DMS 273 (cell line): ENCODE results near the gene NOLC1.

Experiments
- DNase-seq: peaks from one replicate; lab custom pipeline; 2025; ENCODE audit not compliant: unreplicated experiment; lab: John Stamatoyannopoulos, UW

Gene NOLC1

DNA sequence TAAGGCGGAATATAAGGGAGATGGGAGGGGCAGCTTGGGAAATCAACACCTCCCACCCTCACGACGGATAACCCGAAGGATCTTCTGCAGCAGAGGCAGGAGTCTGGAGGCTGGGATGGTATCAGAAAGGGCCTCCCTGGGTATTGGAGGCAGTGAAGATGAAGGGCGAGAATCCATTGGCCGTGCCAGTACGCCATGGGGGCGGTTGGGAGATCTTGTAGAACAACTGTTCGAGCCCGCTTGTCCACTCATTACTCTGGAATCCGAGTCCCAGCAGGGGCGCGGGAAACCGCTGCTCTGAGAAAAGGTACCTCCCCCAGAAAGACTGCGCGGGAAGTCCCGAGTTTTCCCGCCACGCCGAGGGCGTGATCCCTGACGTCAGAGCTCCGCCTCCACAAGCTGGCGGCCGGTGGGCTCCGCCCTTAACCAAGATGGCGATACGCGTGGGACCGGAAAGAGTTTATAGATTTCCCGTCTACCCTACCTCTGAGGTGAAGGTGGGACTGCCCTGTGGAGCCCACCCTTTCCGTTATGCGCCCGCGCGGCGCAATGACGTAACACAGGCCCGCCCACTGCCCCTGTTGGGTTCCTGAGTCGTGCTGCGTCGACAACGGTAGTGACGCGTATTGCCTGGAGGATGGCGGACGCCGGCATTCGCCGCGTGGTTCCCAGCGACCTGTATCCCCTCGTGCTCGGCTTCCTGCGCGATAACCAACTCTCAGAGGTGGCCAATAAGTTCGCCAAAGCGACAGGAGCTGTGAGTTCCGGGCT, at the start of gene NOLC1:
TSS of gene NOLC1 (plus strand) at position 616 of the 771 bp plus-strand sequence. CDS start at position 638, 22 bp downstream.
- peak; percentile 98 for DNase-seq

DNA sequence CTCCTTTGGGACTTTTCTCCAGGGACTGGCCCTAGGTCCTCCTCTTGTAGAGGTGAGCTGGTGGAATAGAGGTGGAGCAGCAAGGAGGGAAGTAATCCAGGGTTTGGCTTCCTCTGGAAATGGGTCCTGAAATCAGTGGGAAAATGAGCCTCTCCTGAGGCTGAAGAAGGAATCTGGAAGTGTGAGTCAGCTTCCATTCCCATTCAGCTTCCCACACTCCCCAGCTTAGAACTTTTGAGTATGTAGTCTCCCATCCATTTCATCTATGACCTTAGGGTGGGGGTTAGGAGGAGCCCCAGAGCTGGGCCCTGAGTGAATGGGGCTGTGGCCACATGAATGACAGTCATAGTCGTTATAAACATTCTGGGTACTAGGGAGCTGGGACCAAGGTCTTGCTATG, 49.8 kb upstream of the NOLC1 start:
- DNase-seq, result no peak

DNA sequence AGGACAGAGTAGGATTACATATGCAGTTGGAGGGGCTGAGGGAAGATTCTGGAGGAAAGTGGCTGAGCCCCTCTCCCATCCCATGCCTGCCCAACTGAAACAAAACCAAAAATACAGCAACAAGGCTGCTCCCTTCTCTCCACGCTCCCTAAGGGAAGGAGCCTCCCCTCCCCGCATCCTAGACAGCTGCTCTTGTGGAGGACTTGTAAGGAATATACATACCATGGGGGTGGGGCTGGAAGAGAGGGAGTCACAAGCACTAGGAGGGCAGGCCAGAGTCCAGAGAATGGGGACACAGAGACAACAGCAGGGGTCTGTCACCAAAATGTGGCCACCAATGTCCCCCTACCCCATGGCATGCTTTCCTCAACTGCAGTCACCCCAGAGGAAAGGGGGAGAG, 45.2 kb upstream of the NOLC1 start:
- DNase-seq, result peak; percentile 17

DNA sequence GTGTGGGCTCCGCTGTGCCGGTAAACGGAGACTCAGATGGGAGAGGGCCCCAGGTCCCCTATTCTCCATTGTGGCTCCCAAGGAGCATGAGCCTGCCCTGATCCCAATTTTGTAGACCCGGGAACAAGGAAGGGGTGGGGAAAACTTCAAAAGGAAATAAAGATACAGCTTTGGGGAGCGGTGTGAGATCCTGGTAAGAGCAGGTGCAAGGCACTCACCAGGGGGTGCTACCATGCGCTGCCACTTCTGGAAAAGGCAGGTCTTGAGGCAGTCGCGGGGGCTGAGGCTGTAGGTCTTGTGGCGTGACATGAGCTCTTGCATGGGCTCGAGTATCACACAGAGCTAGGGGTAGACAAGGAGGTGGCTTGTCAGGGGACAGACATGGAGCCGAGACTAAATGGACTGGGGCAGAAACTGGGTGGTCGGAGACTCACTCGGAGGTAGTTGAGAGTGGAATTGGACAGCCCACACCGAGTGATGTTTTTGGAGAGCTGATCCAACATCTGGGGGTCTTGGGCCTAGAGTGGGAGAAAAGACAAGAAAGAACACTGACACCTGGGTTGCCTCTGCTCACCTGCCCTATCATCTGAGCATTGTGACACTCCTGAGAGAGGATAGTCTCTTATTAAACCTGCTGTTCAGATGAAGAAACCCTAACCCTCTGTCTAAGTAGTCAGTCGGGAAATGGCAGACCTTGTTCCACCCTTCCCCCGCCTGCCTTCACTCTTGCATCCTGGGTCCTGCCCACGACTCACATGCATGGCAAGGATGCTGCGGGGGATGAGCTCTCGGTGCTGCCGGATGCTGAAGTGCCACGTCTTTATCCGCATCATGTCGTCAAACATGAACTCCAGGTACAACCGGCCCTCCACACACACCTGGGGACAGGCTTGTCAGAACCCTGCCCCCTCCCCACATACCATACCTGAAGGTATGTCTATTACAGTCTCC, 42.7 kb upstream of the NOLC1 start:
- DNase-seq, result no peak

DNA sequence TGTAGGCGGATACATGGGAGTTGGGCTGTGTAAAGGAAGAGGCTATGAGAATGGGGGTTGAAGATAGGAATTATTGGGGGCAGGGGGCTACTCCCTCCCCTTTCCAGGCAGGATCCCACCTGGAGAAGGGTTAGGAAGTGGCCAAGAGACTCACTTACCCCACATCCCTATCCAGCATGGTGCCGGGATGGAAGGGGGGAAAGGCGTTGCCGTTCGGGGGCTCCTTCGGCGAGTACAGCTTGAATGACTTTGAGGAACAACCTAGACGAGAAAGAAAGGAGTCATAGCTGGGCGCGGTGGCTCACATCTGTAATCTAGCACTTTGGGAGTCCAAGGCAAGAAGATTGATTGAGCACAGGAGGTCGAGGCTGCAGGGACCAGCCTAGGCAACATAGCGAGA, 40.9 kb upstream of the NOLC1 start:
- no peak for DNase-seq

DNA sequence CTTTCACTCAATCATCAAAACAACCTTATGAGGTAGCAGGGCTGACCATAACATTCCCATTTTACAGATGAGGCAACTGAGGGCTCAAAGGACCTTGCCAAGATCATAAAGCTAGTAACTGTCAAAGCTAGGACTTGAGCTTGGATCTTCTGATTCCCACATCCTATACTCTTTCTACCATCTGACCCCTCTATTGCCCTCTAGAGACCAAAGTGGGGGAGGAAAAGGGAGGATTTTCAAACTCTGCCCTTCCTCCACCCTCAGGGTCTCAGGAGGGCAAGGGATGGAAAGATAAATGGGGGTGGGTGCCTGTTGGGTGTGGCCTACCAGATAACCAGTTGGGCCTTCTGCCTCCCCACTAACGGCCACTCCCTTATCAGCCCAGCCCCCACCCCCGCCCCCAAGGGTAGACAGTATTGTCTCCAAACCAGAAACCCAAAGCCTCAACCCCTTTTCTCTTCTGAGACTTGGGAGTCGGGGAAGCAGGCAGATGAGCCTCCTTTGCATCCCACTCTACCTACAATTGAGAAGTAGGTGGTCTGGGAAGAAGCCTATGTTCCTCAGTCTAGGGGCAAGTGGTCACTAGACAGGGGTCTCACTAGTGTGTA, 39.9 kb upstream of the NOLC1 start:
- DNase-seq, result peak; percentile 26

DNA sequence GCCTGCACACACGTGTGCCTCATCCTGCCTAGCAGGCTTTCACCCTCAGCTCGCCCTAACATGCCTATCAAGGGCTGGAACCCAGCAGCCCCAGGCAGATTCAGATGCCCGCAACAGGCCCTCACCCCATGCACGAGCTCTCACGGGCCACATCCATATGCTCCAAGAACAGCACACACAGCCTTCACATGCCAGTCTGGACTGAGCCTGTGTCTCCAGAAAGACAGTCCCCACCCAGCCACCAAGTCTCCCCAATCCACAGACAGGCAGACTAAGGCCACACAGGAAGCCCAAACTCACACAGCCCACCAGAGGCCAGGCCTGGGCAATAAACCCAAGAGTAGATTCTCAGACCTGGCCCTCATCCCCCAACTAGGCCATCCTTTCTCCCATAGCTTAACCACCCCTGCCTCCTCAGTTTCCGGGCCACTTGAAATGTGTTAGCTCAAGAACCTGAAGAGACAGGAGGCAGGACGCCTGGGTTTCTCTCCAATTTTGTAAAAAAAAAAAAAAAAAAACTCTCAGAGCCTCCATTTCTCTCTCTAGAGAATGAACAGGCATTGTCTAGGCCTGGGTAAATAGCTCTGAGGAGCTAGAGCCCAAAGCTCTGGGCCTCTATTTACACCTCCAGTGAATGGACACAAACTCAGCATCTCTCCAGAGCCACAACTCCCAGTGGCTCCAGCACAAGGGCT, 38.8 kb upstream of the NOLC1 start:
- peak; percentile 46 for DNase-seq

DNA sequence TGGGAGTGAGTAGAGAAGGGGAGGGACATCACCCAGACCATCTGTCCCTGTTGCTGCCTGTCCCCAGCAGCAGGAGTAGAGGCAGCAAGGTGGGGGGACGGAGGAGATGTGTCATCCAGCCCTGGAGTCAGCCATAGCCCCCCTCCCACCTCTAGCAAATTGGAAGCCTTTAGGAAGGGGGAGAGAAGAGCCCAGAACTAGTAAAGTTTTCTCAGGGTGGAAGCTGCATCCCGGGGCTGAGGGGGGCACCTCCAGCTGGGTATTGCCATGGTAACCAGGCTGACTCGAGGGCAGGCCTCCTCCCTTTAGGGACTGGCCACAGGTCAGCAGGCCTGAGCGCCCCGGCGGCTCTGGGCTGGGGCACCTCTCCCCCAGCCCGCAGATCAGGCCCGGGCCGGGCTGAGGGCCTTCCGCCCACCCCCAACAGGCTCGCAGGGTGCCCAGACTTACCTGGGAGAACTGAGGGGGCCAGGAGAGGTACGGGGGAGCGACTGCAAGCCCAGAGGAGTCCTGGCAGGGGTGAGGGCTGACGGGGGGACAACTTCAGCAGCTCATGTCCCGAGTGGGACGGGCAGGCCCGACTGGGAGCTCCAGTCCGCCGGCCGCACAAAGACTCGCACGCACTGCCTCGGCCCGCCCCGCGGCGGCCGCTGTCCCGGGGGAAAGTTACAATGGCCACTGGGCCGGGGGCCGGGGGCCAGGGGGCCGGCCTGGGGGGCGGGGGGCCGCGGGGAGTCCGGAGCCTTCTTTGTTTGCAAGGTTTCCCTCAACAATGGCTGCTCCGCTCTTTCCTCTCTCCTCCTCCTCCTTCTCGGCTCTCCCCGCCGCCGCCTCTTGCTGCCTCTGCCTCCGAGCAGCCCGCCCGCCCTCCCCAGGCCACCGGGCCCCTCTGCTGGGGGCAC, 38.0 kb upstream of the NOLC1 start:
- DNase-seq, result peak; percentile 71

DNA sequence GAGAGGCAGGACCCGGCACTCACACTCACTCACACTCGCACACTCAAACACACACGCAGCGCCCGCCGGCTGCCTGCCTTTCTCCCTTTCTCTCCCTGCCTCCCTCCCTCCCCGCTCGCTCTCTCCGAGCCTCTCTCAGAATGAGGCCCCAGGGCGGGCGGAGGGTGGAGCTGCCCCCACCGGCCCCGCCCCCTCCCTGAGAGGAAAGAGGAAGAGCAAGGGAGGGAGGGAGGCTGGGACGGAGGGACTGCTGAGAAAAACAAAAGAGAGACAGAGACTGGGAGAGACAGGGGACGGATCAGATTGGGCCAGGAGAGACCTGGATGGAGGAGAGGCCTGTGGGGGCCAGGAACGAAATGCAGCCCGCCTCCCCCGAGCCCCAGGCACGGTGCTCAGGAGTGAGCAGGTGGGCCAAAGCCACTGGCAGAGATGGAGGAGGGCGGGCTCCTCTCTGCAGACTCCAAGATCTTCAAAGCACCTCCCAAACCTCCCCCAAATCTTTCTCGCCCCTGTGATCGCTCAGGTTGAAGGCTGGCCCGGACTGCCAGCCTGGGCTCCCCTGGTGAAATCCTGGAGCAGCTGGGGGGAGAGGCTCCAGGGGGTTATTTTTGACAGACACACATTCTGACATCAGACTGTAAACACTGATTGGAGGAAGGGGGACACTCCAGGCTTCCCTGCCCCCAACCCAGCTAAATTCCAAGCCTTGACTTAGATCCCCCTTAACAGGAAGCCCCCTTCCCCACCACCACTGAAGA, 37.1 kb upstream of the NOLC1 start:
- peak; percentile 93 for DNase-seq

DNA sequence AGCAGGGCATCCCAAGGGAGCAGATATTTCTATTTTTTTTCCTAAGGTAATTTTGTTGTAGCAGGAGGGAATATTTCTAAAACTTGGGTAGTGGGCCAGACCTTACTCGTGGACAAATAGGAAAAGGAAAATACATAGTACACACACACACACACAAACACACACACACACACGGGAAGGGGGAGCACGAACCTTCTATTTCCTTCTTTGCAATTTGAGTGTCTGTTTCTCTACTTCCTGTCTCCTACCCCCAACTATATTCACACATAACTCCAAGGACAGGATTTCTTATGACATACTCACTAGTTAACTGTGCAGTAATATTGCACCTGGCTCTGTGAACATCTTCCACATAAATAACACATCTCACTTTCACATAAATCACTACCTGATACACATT, 36.4 kb upstream of the NOLC1 start:
- no peak for DNase-seq

DNA sequence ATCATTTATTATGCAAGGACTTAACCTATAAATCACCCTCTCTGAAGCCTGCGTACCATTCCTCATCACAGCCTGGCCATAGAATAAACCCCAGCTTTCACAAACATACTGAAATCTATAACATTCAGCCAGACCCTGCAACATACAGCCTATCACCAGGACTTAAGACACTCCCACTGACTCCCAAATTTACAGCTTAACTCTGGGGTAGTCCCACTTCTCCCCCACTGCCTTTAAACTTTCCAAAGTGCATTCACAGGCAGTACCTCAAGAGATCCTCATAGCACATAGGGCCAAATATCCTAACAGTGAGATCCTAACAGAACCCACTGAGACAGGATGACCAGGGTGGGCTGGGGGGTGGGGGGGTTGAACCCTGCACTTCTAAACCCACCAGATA, 35.5 kb upstream of the NOLC1 start:
- no peak for DNase-seq

DNA sequence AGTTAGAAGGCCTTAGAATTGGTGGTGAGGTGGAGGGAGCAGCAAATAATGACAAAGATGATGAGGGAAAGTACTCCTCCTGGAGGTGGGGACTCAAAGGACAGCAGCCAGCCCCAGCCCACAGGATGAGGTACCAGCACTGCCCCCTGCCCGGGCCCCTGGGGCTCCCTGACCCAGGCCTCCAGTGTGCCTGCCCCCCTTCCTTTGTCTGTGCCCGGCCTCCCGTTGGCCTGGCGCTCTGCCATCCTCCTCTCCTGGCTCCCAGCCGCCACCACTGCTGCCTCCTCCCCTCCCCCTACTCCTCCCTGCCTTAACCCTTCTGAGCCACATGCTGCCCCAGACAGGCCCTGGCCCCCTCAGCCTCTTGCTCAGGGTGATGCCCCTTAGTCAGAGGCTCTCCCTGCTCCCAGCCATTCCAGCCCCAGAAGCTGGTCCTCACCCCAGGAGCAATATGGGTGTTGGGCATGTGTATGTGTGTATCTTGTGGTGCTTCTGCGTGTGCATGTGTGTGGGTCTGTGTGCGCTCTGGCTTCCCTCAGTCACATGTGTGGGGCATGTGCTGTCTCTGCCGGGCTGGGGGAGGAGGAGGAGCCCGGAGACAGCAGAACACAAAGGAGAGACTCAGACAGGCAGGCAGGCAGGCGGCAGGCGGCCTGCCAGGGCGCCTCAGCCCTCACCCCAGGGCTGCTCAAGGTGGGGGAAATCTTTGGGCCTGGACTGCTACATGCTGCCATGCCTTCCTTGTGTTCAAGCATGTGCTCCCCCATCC, 34.6 kb upstream of the NOLC1 start:
- DNase-seq, result peak; percentile 94

DNA sequence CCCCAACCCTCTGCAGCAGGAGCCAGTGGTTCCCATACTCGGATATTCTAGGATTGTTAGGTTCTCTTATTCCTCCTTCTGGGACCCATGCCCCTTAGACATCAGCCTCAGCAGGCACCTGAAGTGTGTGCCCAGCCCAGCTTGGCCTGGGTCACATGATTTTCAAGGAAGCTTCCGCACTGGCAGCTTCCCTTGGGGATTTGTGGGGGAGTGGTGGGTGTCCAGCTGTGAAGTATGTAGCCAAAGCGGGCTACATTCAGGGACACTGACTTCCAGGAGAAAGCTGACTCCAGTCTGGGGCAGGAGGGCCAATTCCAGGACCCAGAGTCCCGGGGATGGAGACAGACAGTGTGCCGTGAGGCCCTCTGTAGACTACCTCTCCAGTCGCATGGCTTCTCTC, 33.3 kb upstream of the NOLC1 start:
- peak; percentile 63 for DNase-seq

DNA sequence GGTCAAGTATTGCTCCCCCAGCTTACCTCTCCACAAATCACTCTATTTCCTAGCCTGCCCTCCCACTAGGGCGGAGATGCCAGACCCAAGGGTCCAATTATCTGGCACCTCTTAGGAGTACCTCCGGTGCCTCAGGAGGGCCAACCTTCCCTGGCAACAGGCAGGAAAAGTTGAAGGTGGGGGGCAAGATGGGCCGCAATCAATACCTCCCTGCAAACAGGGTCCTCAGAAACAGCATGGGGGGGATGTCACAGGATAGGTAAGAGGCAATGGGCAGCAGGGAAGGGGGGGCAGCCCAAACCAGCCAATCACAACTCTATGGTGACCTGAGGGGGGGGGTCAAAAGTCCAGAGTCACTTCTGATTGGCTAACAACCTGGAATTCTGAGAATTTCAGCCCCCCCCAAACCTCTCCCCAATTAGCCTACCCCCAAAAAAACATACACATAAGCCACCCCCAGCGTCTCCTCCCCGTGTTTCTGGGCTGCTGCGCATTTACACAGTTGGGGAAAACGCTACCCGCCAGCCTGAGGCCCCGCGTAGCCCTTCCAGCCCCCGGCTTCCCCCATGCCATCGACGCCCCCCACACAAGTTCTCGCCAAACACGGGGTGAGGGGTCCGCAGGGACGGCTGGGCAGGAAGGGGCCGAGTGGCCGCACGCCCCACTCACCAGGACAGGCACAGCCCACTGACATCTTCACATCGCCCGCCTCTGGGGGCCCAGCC, 32.6 kb upstream of the NOLC1 start:
- peak; percentile 85 for DNase-seq

DNA sequence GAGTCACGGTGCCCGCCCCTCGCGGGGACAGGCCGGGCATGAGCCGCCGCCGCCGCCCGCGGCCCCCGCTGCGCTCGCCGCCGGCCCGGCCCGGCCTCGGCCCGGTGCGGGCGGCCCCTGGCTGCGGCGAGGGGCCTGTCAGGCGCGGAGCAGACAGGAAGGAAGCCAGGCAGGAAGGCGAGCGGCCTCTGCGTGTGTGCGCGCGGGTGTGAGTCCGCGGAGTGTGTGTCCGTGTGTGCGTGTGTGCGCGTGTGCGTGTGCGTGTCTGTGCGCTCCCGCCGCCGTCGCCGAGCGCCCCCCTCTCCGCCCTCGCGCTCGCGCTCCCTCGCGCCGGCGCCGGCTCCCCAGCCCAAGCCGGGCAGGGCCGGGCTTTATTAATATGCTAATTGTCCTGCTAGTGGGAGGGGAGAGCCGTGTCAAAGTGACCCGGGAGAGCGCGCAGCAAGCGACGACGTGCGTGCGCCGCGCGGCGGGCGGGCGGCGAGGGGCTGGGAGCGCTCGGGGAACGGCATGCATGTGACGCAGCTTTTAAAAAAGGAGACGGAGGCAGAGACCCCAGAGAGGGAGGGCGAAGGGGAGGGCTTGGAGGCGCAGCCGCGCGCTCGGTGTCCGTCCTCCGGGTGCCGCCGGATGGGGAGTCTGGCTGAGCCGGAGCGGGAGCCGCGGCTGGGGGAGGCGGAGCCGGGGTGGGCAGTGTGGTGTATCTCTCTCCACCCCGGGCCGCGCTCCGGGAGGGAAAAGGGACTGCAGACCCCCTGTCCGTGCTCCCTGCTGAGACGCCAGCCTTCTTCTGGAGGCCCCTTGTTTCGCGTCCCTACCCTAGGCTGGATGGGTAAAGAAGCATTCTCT, 31.8 kb upstream of the NOLC1 start, which contains the start of gene LDB1:
TSS of gene LDB1 (minus strand) at position 227 of the 849 bp plus-strand sequence. CDS start 258 bp downstream, outside the sequence.
- DNase-seq, result peak; percentile 93

DNA sequence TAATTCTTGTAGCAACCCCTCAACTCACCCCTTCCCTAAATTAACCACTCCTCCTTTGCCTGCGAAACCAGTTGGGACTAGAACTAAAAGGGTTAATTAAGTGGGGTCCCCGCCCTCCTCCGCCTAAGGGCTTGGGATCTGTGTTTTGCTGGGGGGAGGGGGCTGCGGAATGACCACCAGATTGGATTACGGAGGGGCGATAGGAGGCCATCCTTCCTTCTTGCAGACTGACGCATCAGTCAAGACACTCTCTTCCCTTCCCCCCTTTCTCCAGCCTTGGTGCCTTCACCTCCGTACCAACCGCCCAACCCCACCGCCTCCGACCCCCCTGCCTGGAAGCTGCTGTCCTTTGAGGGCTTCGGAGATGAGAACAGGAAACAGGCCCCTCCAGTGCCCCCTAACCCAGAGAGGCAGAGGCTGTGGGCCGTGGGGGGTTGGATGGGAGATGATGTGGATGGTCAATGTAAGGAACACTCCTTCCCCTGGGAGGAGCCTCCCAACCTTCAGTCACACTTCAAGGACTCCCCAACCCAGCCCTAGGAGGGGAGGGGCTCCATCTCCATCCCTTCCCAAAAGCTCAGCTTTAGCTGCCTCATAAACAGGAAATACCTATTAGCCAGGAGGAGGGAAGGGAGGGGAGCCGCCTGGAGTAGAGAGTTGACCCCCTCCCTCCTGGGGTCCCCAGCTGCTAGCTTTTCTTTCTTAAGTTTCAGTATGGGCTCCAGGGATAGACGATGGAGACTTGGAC, 31.0 kb upstream of the NOLC1 start:
- peak; percentile 86 for DNase-seq
